Right lobe of liver (tissue), 6 donors: ENCODE results near the gene LAG3. TPM values are rescaled to one million over a fixed set of nuclear protein-coding genes. Genes with fewer than 3 reads are reported as not detected.

Experiments used
- ATAC-seq, 4 donors: fragments of 200-7000 bp; cut with Tn5 transposase; one replicate each; pipeline ENCODE4 v1.9.1; 2020; ENCODE audit warnings: mild to moderate bottlenecking in 4 of 4, moderate library complexity in 4 of 4
- DNase-seq, 3 donors: peaks; one replicate each; pipeline ENCODE4 v3.0.0-alpha.2; 2020
- H3K27ac ChIP-seq, 3 donors: fragments of 200-600 bp; one replicate each; pipeline ENCODE4 v1.8.0; 2022
- H3K27me3 ChIP-seq, 2 donors: fragments of 200-600 bp; one replicate each; pipeline ENCODE4 v1.8.0; 2022
- H3K36me3 ChIP-seq, 4 donors: fragments of 200-600 bp; sonication (generic) in 1 of 4; one replicate each; pipeline versions ENCODE4 v1.5.1 to v1.8.0; 2017 to 2022; ENCODE audit warnings: control low read depth in 1 of 4
- H3K4me1 ChIP-seq, 4 donors: fragments of 200-600 bp; sonication (generic) in 1 of 4; one replicate each; pipeline versions ENCODE4 v1.5.1 to v1.8.0; 2017 to 2022; ENCODE audit warnings: control low read depth in 1 of 4
- H3K4me3 ChIP-seq, 3 donors: fragments of 200-600 bp; one replicate each; pipeline ENCODE4 v1.8.0; 2022
- H3K9me3 ChIP-seq, 4 donors: fragments of 200-600 bp; sonication (generic) in 1 of 4; one replicate each; pipeline versions ENCODE4 v1.5.1 to v1.8.0; 2017 to 2022; ENCODE audit warnings: control low read depth in 1 of 4
- POLR2A ChIP-seq: fragments of 450-650 bp; IDR thresholded peaks from one replicate; pipeline ENCODE4 v1.6.1; 2017; ENCODE audit warnings: antibody characterized with exemption, mild to moderate bottlenecking
- WGBS: methylation state at CpG from one replicate; pipeline ENCODE4 v1.1.6; 2018; ENCODE audit warnings: low coverage, low lambda C conversion rate; ENCODE audit not compliant: insufficient coverage; ENCODE audit errors: missing lambda C conversion rate; 5-methylcytosine and 5-hydroxymethylcytosine counted together
- intact Hi-C, 2 donors: fragments of 100-400 bp; cut with DNase I; formaldehyde crosslinking; loops; one replicate each; pipeline versions ENCODE4 v1.11.2 to v1.14.1; 2022
- total RNA-seq, 6 experiments: library from RNA; depleted of rRNA in 2 of 6; stranded (reverse); fragments of >200 nt in 2 of 6; fragmentation: NEBNext Ultra II Directional in 3 of 6; extraction: Animal tissue kit (Norgen Biotek cat#: 25700) in 3 of 6; gene quantifications; one replicate each; pipeline versions ENCODE4 v1.1.0 to v1.2.4, GENCODE V29; 2016 to 2023
- TF ChIP-seq, protein P1 (sequence below), 4 donors: fragments of 200-600 bp in 3 of 4; fragments of 450-650 bp in 1 of 4; IDR thresholded peaks; one replicate each; pipeline versions ENCODE4 v1.5.1 to v1.8.0; 2016 to 2022; ENCODE audit warnings: antibody characterized with exemption in 4 of 4, mild to moderate bottlenecking in 2 of 4
- donor health status: DM: no; HTN: yes; CAD: no.
- donor health status: DM: no; HTN: no; CAD: no.
- donor health status: DM: no; HTN: no; CAD: no.
- donor health status: DM: no; HTN: yes; CAD: no.
- donor health status: DM: no; HTN: yes; CAD: no.

Gene LAG3
- total RNA-seq, 6 experiments from 2014 or later = 0.18 to 2.3 (median 1.4) TPM

DNA sequence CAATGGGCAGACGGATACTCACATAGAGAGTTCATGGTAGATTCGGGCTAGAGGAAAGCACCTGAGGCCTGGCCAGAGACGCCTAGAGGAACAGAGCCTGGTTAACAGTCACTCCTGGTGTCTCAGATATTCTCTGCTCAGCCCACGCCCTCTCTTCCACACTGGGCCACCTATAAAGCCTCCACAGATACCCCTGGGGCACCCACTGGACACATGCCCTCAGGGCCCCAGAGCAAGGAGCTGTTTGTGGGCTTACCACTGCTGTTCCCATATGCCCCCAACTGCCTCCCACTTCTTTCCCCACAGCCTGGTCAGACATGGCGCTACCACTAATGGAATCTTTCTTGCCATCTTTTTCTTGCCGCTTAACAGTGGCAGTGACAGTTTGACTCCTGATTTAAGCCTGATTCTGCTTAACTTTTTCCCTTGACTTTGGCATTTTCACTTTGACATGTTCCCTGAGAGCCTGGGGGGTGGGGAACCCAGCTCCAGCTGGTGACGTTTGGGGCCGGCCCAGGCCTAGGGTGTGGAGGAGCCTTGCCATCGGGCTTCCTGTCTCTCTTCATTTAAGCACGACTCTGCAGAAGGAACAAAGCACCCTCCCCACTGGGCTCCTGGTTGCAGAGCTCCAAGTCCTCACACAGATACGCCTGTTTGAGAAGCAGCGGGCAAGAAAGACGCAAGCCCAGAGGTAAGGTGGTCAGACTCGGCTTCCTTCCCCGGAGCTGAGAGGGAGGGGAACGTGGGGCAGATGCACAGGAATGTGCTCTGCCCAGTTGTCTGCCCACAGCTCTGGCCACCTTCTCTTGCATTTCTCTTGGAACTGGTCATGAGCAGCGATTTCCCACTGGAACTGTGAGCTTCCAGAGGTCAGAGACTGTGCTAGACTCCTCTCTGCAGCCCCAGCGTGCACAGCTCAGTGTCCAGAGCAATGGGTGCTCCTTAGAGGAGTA, 16.9 kb downstream of the LAG3 start, which contains the start of gene CD4:
TSS of gene CD4 (plus strand) at position 557 of the 953 bp plus-strand sequence. CDS start 10,611 bp downstream, outside the sequence.
- TF ChIP-seq, protein P1, sequence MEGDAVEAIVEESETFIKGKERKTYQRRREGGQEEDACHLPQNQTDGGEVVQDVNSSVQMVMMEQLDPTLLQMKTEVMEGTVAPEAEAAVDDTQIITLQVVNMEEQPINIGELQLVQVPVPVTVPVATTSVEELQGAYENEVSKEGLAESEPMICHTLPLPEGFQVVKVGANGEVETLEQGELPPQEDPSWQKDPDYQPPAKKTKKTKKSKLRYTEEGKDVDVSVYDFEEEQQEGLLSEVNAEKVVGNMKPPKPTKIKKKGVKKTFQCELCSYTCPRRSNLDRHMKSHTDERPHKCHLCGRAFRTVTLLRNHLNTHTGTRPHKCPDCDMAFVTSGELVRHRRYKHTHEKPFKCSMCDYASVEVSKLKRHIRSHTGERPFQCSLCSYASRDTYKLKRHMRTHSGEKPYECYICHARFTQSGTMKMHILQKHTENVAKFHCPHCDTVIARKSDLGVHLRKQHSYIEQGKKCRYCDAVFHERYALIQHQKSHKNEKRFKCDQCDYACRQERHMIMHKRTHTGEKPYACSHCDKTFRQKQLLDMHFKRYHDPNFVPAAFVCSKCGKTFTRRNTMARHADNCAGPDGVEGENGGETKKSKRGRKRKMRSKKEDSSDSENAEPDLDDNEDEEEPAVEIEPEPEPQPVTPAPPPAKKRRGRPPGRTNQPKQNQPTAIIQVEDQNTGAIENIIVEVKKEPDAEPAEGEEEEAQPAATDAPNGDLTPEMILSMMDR (IDR thresholded peaks at IDR 0.05) = no peak
- TF ChIP-seq POLR2A = peak; percentile 69
- ATAC-seq (peak; percentile 75 to 80 (median 76)), DNase-seq (peak; percentile 69 to 74 (median 73))
- no peaks in the 10 kb centered on the region for H3K4me1 ChIP-seq
- H3K4me3 ChIP-seq = peak within 1 kb of the TSS; percentile 32 to 44 (median 36)
- no peaks in the 10 kb centered on the region for H3K36me3 ChIP-seq
- H3K27me3 ChIP-seq = no peaks in the 10 kb centered on the region
- peak within 1 kb of the TSS; percentile 36 to 65 (median 65) for H3K27ac ChIP-seq
- 39% methylated on average over 14 of the region's 18 CpGs for WGBS
- H3K9me3 ChIP-seq = no peaks in the 10 kb centered on the region
- intact Hi-C loops = no loop called here

GRCh38 chr12:6790496-6791150, 18.3 kb downstream of the LAG3 start:
- Histone ChIP-seq H3K27me3 (no peaks in the 10 kb centered on the region), H3K4me1 (no peaks in the 10 kb centered on the region), H3K4me3 (peak overlapping the region; percentile 5 to 44 (median 32)), H3K9me3 (no peaks in the 10 kb centered on the region), H3K36me3 (no peaks in the 10 kb centered on the region), H3K27ac (peak overlapping the region; percentile 7 to 65 (median 13))
- no peak for DNase-seq
- TF ChIP-seq POLR2A = no peak
- TF ChIP-seq, protein P1 (IDR thresholded peaks at IDR 0.05) = no peak
- ATAC-seq = peak in 2 of 4 donors; percentile 20 to 31
- intact Hi-C loops = no loop called here
- WGBS = 72% methylated on average over 12 of the region's 12 CpGs

DNA sequence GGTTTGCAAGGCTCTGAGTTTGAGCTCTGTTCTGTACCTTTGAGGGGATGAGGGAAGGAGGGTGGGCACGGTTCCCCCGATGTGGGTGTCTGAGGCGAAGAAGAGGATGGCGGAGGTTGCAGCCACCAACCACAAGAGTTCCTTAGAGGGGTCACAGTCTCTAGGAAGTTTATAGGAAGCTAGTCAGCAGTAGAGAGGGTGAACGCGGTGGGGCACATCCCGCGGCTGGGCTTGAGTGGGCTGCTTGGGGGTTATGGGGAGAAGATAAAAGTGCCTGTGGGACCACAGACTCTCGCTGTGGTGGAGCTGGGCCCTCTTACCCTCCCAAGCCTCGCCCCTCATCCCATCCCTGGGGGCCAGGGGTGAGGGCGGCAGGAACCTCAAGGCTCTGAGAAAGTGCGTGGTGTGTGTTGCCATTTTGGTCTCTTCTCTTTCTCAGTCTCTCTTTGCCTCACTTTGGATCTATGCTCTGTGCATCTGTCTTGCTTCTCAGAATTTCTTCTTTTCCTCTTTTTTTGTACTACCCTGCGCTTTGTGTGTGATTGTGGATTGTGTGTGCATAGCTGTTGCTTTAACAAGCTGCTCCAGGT, 19.7 kb downstream of the LAG3 start:
- no peak for TF ChIP-seq POLR2A
- TF ChIP-seq, protein P1 (IDR thresholded peaks at IDR 0.05) = no peak
- intact Hi-C loops = no loop called here
- ATAC-seq (peak; percentile 16 to 21 (median 16)), DNase-seq (no peak)
- Histone ChIP-seq H3K27ac (peak overlapping the region in 2 of 3 donors; percentile 38 to 47), H3K27me3 (no peaks in the 10 kb centered on the region), H3K4me1 (no peaks in the 10 kb centered on the region), H3K4me3 (peak overlapping the region in 2 of 3 donors; percentile 11 to 31), H3K9me3 (no peaks in the 10 kb centered on the region), H3K36me3 (no peaks in the 10 kb centered on the region)
- 60% methylated on average over 2 of the region's 13 CpGs for WGBS

DNA sequence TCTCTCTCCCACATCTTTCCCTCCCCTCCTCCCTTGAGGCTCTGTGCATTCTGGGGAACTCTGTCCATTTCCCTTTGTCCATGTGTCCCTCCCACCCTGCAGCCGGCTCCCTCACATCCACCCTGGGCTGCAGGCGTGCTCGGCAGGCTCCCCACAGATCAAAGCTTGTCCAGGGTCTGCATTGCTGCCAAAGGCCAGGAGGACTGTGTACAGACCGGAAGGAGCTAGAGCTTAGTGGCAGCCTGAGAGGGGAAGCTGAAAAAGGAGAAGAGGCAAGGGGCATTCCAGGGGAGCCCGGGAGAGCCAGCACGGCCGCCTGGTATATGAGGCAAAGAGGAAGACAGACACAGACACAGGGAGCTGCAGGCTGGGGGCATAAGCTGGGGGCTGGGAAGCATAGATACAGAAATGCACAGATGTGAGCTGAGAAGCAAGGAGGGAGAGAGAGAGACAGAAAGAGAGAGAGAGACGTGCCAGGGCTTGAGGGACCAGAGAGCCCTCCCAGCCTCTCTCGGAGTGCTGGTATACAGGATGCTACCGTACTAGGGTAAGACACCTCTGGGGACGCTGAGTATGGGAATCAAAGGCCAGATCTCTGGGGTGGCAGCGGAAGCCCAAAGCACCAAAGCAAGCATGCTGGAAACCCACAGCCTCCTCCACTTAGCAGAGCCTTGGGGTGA, 20.3 kb downstream of the LAG3 start:
- intact Hi-C loops = no loop called here
- 43% methylated on average over 12 of the region's 12 CpGs for WGBS
- peak overlapping the region in 2 of 3 donors; percentile 11 to 31 for H3K4me3 ChIP-seq
- no peaks in the 10 kb centered on the region for H3K27me3 ChIP-seq
- peak overlapping the region in 2 of 3 donors; percentile 38 to 47 for H3K27ac ChIP-seq
- H3K9me3 ChIP-seq = no peaks in the 10 kb centered on the region
- TF ChIP-seq POLR2A = no peak
- TF ChIP-seq, protein P1 (IDR thresholded peaks at IDR 0.05) = no peak
- DNase-seq (peak in 1 of 3 donors; percentile 70), ATAC-seq (peak; percentile 54 to 65 (median 57))
- no peaks in the 10 kb centered on the region for H3K36me3 ChIP-seq
- no peaks in the 10 kb centered on the region for H3K4me1 ChIP-seq
